GM23248 (cell line): ENCODE data around the gene NDUFAF2. TPM values are rescaled to one million over a fixed set of nuclear protein-coding genes. Genes with fewer than 3 reads are reported as not detected.

ENCODE experiments used
- DNase-seq: peaks from one replicate; pipeline ENCODE4 v3.0.0-alpha.2; 2015
- H2AFZ ChIP-seq: fragments of 200-600 bp; sonication (generic); 2 replicates; pipeline ENCODE4 v1.6.1; 2016; ENCODE audit warnings: antibody characterized with exemption
- H3F3A ChIP-seq: fragments of 200-600 bp; sonication (generic); 2 replicates; pipeline ENCODE4 v1.6.1; 2016; ENCODE audit warnings: mild to moderate bottlenecking, antibody characterized with exemption, mixed run types; ENCODE audit not compliant: insufficient read depth
- H3K27ac ChIP-seq: fragments of 200-600 bp; sonication (generic); 2 replicates; pipeline ENCODE4 v1.5.1; 2016; ENCODE audit warnings: mild to moderate bottlenecking
- H3K27me3 ChIP-seq: fragments of 200-600 bp; sonication (generic); replicated peaks from 2 replicates; pipeline ENCODE4 v1.6.1; 2016; ENCODE audit warnings: mild to moderate bottlenecking; ENCODE audit not compliant: insufficient read depth
- H3K36me3 ChIP-seq: fragments of 200-600 bp; sonication (generic); 2 replicates; pipeline ENCODE4 v1.6.1; 2016; ENCODE audit warnings: low read depth, mild to moderate bottlenecking
- H3K4me1 ChIP-seq: fragments of 200-600 bp; sonication (generic); 2 replicates; pipeline ENCODE4 v1.6.1; 2016; ENCODE audit warnings: mild to moderate bottlenecking; ENCODE audit not compliant: insufficient read depth
- H3K4me2 ChIP-seq: fragments of 200-600 bp; sonication (generic); one replicate; pipeline ENCODE4 v1.6.1; 2016; ENCODE audit warnings: mild to moderate bottlenecking; ENCODE audit not compliant: unreplicated experiment
- H3K4me3 ChIP-seq: fragments of 200-600 bp; sonication (generic); 2 replicates; pipeline ENCODE4 v1.5.1; 2016; ENCODE audit warnings: mild to moderate bottlenecking
- H3K79me2 ChIP-seq: fragments of 200-600 bp; sonication (generic); 2 replicates; pipeline ENCODE4 v1.6.1; 2016; ENCODE audit warnings: mild to moderate bottlenecking; ENCODE audit not compliant: insufficient read depth
- H3K9ac ChIP-seq: fragments of 200-600 bp; sonication (generic); 2 replicates; pipeline ENCODE4 v1.6.1; 2016; ENCODE audit warnings: mild to moderate bottlenecking
- H3K9me2 ChIP-seq: fragments of 200-600 bp; sonication (generic); 2 replicates; pipeline ENCODE4 v1.6.1; 2016; ENCODE audit warnings: mixed run types, mild to moderate bottlenecking, moderate library complexity; ENCODE audit not compliant: insufficient read depth
- H3K9me3 ChIP-seq: fragments of 200-600 bp; sonication (generic); one replicate; pipeline ENCODE4 v1.6.1; 2017; ENCODE audit warnings: low read depth
- H4K20me1 ChIP-seq: fragments of 200-600 bp; sonication (generic); 2 replicates; pipeline ENCODE4 v1.6.0; 2016; ENCODE audit not compliant: insufficient read depth
- EZH2 ChIP-seq: fragments of 200-600 bp; sonication (generic); IDR thresholded peaks from 2 replicates; pipeline ENCODE4 v1.6.1; 2018; ENCODE audit warnings: antibody characterized with exemption, mild to moderate bottlenecking; ENCODE audit not compliant: insufficient read depth, poor library complexity, severe bottlenecking
- EZH2phosphoT487 ChIP-seq: fragments of 200-600 bp; sonication (generic); IDR thresholded peaks from 2 replicates; pipeline ENCODE4 v1.6.1; 2018; ENCODE audit warnings: antibody characterized with exemption, moderate library complexity, mild to moderate bottlenecking, low read depth; ENCODE audit not compliant: insufficient read depth
- WGBS, 2 experiments: methylation state at CpG; one replicate each; pipeline ENCODE4 v1.1.6; 2015 to 2017; ENCODE audit warnings: low lambda C conversion rate in 2 of 2, low coverage in 1 of 2; ENCODE audit errors: missing lambda C conversion rate in 2 of 2; 5-methylcytosine and 5-hydroxymethylcytosine counted together
- in situ Hi-C: fragments of 300-500 bp; cut with MboI; formaldehyde crosslinking; loops from 2 replicates; pipeline ENCODE4 v1.15.0; 2020
- polyA plus RNA-seq: library from polyadenylated mRNA; unstranded; fragments of >200 nt; fragmentation: Nextera tagmentation; extraction: Ambion mirVana; gene quantifications from 2 replicates; pipeline ENCODE4 v1.2.1, GENCODE V29; 2016
- total RNA-seq: library from RNA; depleted of rRNA; stranded (reverse); fragments of >200 nt; shearing (Covaris generic); gene quantifications from 2 replicates; pipeline ENCODE4 v1.2.3, GENCODE V29; 2014; rRNA removed

The NDUFAF2 gene
- total and polyA plus RNA-seq, 2 experiments from 2014 or later, result 28.9 to 67.0 TPM

- Histone ChIP-seq H3K9ac (no peak overlapping the region), H3F3A (no peaks in the 10 kb centered on the region), H2AFZ (no peak overlapping the region), H3K9me3 (no peaks in the 10 kb centered on the region), H3K4me1 (0 out of 2 replicates have a peak, but pooled peaks cover 3% of the 10 kb centered on the region), H4K20me1 (no peaks in the 10 kb centered on the region), H3K9me2 (no peaks in the 10 kb centered on the region), H3K4me2 (no peak overlapping the region), H3K36me3 (no peaks in the 10 kb centered on the region), H3K27me3 (no peaks in the 10 kb centered on the region), H3K79me2 (no peaks in the 10 kb centered on the region), H3K4me3 (no peak overlapping the region), H3K27ac (no peak overlapping the region)
- no peak for TF ChIP-seq EZH2phosphoT487
- no peak for TF ChIP-seq EZH2
- in situ Hi-C loops, result no loop called here
- 57 to 75% methylated on average over 2 of the region's 2 CpGs for WGBS, 2 experiments
- peak; percentile 44 for DNase-seq
These were observed 257.2 kb downstream of the NDUFAF2 start for GRCh38 chr5:61202213-61202612.

Other genes starting within 250 kb of the NDUFAF2 start
- 2.5 and 8.5 TPM in 2 replicates for gene DEPDC1B, start 245.0 kb upstream of the NDUFAF2 start, total RNA-seq
- 2.5 and 3.0 TPM in 2 replicates for gene DEPDC1B, start 245.0 kb upstream of the NDUFAF2 start, polyA plus RNA-seq
- gene ELOVL7, start 100.9 kb upstream of the NDUFAF2 start, total RNA-seq, result not detected in 2 replicates
- gene ELOVL7, start 100.9 kb upstream of the NDUFAF2 start, polyA plus RNA-seq, result 0.28 TPM in 1 of 2 replicates, not detected in the other
- gene ERCC8, start 135 bp upstream of the NDUFAF2 start, total RNA-seq, result 15.5 and 26.8 TPM in 2 replicates
- 11.2 and 12.7 TPM in 2 replicates for gene ERCC8, start 135 bp upstream of the NDUFAF2 start, polyA plus RNA-seq
- gene SMIM15, start 217.3 kb downstream of the NDUFAF2 start, total RNA-seq, result 39.6 and 42.5 TPM in 2 replicates
- gene SMIM15, start 217.3 kb downstream of the NDUFAF2 start, polyA plus RNA-seq, result 58.8 and 61.5 TPM in 2 replicates